Heart left ventricle (tissue), 16 donors: ENCODE results near the gene SLC6A4. TPM values are rescaled to one million over a fixed set of nuclear protein-coding genes. Genes with fewer than 3 reads are reported as not detected.
A peak's percentile ranks its signal among the peaks of the same experiment; 100 is the strongest.

Experiments used
- ATAC-seq, 4 donors: fragments of 200-7000 bp; cut with Tn5 transposase; one replicate each; pipeline ENCODE4 v1.9.1; 2020 to 2022; ENCODE audit warnings: moderate library complexity in 4 of 4, mild to moderate bottlenecking in 3 of 4, moderate number of reproducible peaks in 1 of 4
- DNase-seq, 5 donors: peaks; one replicate each; pipeline ENCODE4 v3.0.0-alpha.2; 2020
- H3K27ac ChIP-seq, 12 donors: fragments of 200-600 bp; sonication (generic) in 4 of 12; one replicate each; pipeline versions ENCODE4 v1.5.0 to v1.8.0; 2016 to 2022; ENCODE audit warnings: mild to moderate bottlenecking in 2 of 12
- H3K27me3 ChIP-seq, 9 donors: fragments of 200-600 bp; sonication (generic) in 2 of 9; one replicate each; pipeline versions ENCODE4 v1.5.1 to v1.8.0; 2016 to 2022; ENCODE audit warnings: mild to moderate bottlenecking in 3 of 9
- H3K36me3 ChIP-seq, 9 donors: fragments of 200-600 bp; sonication (generic) in 2 of 9; one replicate each; pipeline versions ENCODE4 v1.5.0 to v1.8.0; 2018 to 2022; ENCODE audit warnings: mild to moderate bottlenecking in 2 of 9
- H3K4me1 ChIP-seq, 12 donors: fragments of 200-600 bp; sonication (generic) in 4 of 12; one replicate each; pipeline versions ENCODE4 v1.5.0 to v1.8.0; 2016 to 2022; ENCODE audit warnings: mild to moderate bottlenecking in 3 of 12
- H3K4me3 ChIP-seq, 12 donors: fragments of 200-600 bp; sonication (generic) in 4 of 12; one replicate each; pipeline versions ENCODE4 v1.5.0 to v1.8.0; 2017 to 2022; ENCODE audit warnings: mild to moderate bottlenecking in 9 of 12, moderate library complexity in 4 of 12
- H3K9me3 ChIP-seq, 12 donors: fragments of 200-600 bp; sonication (generic) in 4 of 12; one replicate each; pipeline versions ENCODE4 v1.5.0 to v1.8.0; 2016 to 2022; ENCODE audit warnings: mild to moderate bottlenecking in 1 of 12
- CTCF ChIP-seq, 12 donors: fragments of 200-600 bp; sonication (generic) in 4 of 12; IDR thresholded peaks; one replicate each; pipeline versions ENCODE4 v1.5.0 to v1.8.0; 2018 to 2022; ENCODE audit warnings: antibody characterized with exemption in 12 of 12, mild to moderate bottlenecking in 5 of 12
- POLR2A ChIP-seq, 2 donors: fragments of 450-650 bp; IDR thresholded peaks; one replicate each; pipeline ENCODE4 v1.6.1; 2017; ENCODE audit warnings: antibody characterized with exemption in 2 of 2, mild to moderate bottlenecking in 2 of 2, moderate library complexity in 2 of 2
- WGBS, 4 donors: extraction: QIAGEN DNeasy Blood & Tissue Kit in 2 of 4; methylation state at CpG; one replicate each; pipeline versions ENCODE4 v1.1.5 to v1.1.7; 2013 to 2018; 5-methylcytosine and 5-hydroxymethylcytosine counted together
- intact Hi-C, 10 donors: fragments of 100-400 bp; cut with DNase I; formaldehyde crosslinking; loops; one replicate each; pipeline versions ENCODE4 v1.11.1 to v1.14.2; 2022
- polyA plus RNA-seq, 2 donors: library from polyadenylated mRNA; stranded (reverse); fragments of 200-250 nt; gene quantifications; one replicate each; pipeline ENCODE4 v1.2.3, GENCODE V29; 2013
- total RNA-seq, 9 donors: library from RNA; depleted of rRNA in 2 of 9; stranded (reverse); fragments of >200 nt in 2 of 9; fragmentation: NEBNext Ultra II Directional in 3 of 9; extraction: Animal tissue kit (Norgen Biotek cat#: 25700) in 3 of 9; gene quantifications; one replicate each; pipeline versions ENCODE4 v1.1.0 to v1.2.4, GENCODE V29; 2016 to 2023
- donor health status: ischemic (EF 13 %, LVEDD 7.1; RV severe dilation, severe dysfunction).
- donor health status: healthy with polysubstance abuse.
- donor health status: DM: no; HTN: yes; CAD: no.
- donor health status: DM: no; HTN: no; CAD: no.
- donor health status: ischemic (EF 25% LVEDD 6.9; RV normal size, moderate dysfunction).
- donor health status: ischemic (EF 25% LVEDD 5.7; RV mildly dilated, moderate dysfunction).
- donor health status: healthy.
- donor health status: DM: yes; HTN: yes; CAD: no.
- donor health status: ischemic (EF 35%, LVEDD 5.7; RV mildly dilated, moderate dysfunction).
- donor health status: nonischemic (EF 11% LVEDD 7.7; RV severe dilation, severe dysfunction).
- donor health status: DM: yes; HTN: yes; CAD: no.
- donor health status: PGD.
- donor health status: ischemic (EF 29% LVEDD 5.4; RV normal size, mild dysfunction).
- donor health status: nonischemic (EF 23%, LVEDD 6.1; RV moderate dilation, normal function).

Gene SLC6A4
- total and polyA plus RNA-seq, 11 donors: 0.04 to 1.8 (median 0.17) TPM; not detected in 4

DNA sequence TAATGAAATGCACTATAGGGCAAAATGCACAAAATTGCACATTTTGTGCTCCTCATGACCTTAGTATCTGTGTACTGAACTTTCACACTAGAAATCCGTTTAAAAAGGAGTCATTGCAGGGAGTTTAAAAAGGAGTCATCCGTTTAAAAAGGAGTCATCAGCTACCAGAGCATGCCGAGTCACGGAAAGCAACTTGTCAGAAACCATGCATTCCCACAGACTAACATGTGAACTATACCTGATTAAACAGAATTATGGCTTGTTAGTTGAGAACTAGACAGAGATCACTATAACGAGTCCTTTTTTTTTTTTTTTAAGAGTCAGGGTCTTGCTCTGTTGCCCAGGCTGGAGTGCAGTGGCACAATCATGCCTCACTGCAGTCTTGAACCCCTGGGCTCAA lies 35.9 kb downstream of the SLC6A4 start:
- H3K9me3 ChIP-seq: no peaks in the 10 kb centered on the region
- 81 to 90% (median 87%) methylated on average over 5 of the region's 5 CpGs for WGBS, 4 donors
- no peaks in the 10 kb centered on the region for H3K4me1 ChIP-seq
- H3K27me3 ChIP-seq: no peaks in the 10 kb centered on the region
- TF ChIP-seq CTCF (IDR thresholded peaks at IDR 0.05) (no peak), POLR2A (IDR thresholded peaks at IDR 0.05) (no peak)
- ATAC-seq (no peak), DNase-seq (no peak)
- no peaks in the 10 kb centered on the region for H3K36me3 ChIP-seq
- H3K27ac ChIP-seq: no peak overlapping the region
- H3K4me3 ChIP-seq: no peak overlapping the region
- intact Hi-C loops: loop anchor here in 1 of 10 donors (10.0 kb wide), 1 partner anchor 55 kb away; no protein-coding TSS in a partner anchor

GRCh38 chr17:30197416-30197815 lies 38.1 kb downstream of the SLC6A4 start:
- no peak for DNase-seq
- H3K4me3 ChIP-seq: no peak overlapping the region
- no peaks in the 10 kb centered on the region for H3K36me3 ChIP-seq
- TF ChIP-seq POLR2A (IDR thresholded peaks at IDR 0.05) (no peak), CTCF (IDR thresholded peaks at IDR 0.05) (no peak)
- intact Hi-C loops: loop anchor here in 1 of 10 donors (10.0 kb wide), 1 partner anchor 57 kb away; no protein-coding TSS in a partner anchor
- H3K4me1 ChIP-seq: no peaks in the 10 kb centered on the region
- no peaks in the 10 kb centered on the region for H3K9me3 ChIP-seq
- ATAC-seq: peak in 3 of 4 donors; percentile 24 to 65 (median 49)
- H3K27ac ChIP-seq: no peak overlapping the region
- no peaks in the 10 kb centered on the region for H3K27me3 ChIP-seq
- WGBS, 4 donors: 72 to 79% (median 76%) methylated on average over 4 of the region's 4 CpGs

DNA sequence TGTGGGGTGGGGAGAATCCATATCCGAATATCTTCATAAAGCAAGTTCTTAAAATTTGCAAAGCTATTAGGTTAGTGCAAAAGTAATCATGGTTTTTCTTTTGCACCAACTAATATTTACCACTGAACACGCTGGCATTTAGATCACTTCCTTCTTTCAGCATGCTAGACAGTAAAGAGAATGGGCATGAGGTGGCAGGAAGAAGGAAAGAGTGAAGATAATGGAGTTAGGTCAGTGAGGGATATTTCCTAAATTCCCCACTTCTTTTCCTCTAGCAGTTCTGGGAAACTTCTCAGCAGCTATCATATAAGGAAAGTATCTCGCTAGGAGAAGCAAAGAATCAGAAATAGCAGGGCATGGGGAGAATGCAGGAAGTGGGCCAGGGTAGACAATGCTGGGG lies 39.0 kb downstream of the SLC6A4 start:
- H3K36me3 ChIP-seq: no peaks in the 10 kb centered on the region
- H3K4me3 ChIP-seq: no peak overlapping the region
- intact Hi-C loops: loop anchor here in 1 of 10 donors (10.0 kb wide), 1 partner anchor 58 kb away; no protein-coding TSS in a partner anchor
- no peaks in the 10 kb centered on the region for H3K27me3 ChIP-seq
- no peaks in the 10 kb centered on the region for H3K9me3 ChIP-seq
- no peak for DNase-seq
- no peak for ATAC-seq
- H3K4me1 ChIP-seq: no peaks in the 10 kb centered on the region
- TF ChIP-seq CTCF (IDR thresholded peaks at IDR 0.05) (no peak), POLR2A (IDR thresholded peaks at IDR 0.05) (no peak)
- no peak overlapping the region for H3K27ac ChIP-seq
- WGBS, 4 donors: 63 to 70% (median 66%) methylated on average over 3 of the region's 3 CpGs

DNA sequence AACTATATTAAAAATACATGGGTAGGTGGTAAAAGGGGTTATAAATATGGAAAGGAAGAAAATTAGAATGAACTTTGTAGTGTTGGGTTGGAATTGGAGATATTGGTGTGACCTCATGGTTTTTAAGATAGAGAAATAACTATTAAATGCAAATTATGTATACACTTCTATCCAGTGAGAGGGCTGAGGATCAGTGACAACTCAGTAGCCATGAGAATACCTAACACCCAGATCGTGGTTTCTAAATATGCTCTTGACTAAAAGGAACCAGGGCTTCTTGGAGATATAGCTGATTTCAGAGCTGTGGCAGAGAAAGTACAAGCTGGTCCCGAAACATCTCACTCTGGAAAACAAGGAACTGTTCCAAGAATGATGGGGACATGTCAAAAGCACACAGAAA lies 44.4 kb downstream of the SLC6A4 start:
- 68 to 80% (median 70%) methylated on average over 2 of the region's 2 CpGs for WGBS, 4 donors
- Histone ChIP-seq H3K27me3 (no peaks in the 10 kb centered on the region), H3K4me1 (no peaks in the 10 kb centered on the region), H3K36me3 (peaks cover 0 to 25% (median 14%) of the 10 kb centered on the region in 9 donors), H3K4me3 (no peak overlapping the region), H3K9me3 (no peaks in the 10 kb centered on the region), H3K27ac (no peak overlapping the region)
- intact Hi-C loops: loop anchor here in 1 of 10 donors (10.0 kb wide), 1 partner anchor 64 kb away; no protein-coding TSS in a partner anchor
- TF ChIP-seq CTCF (IDR thresholded peaks at IDR 0.05) (no peak), POLR2A (IDR thresholded peaks at IDR 0.05) (no peak)
- DNase-seq (no peak), ATAC-seq (no peak)
